Activated B cell treated with CpG ODN at 0.5 μM for 24 hours (primary cell): Measurements from ENCODE around the gene SRM. TPM values are rescaled to one million over a fixed set of nuclear protein-coding genes. Genes with fewer than 3 reads are reported as not detected.

Experiments used
- ATAC-seq: fragments of 200-7000 bp; cut with Tn5 transposase; one replicate; pipeline ENCODE4 v1.10.0; 2021; ENCODE audit warnings: low read depth, mild to moderate bottlenecking, moderate library complexity
- CTCF ChIA-PET: fragments of 350-600 bp; sonication (Branson Sonifier 250); formaldehyde crosslinking; loops from one replicate; lab custom pipeline; 2021; ENCODE audit warnings: antibody characterized with exemption; lab: Charles Lee
- POLR2A ChIA-PET: fragments of 350-600 bp; sonication (Branson Sonifier 250); formaldehyde crosslinking; loops from one replicate; lab custom pipeline; 2021; ENCODE audit warnings: antibody characterized with exemption; lab: Charles Lee
- DNase-seq: peaks from one replicate; pipeline ENCODE4 v3.0.0; 2022
- H3K27ac Mint-ChIP-seq: one replicate; pipeline ENCODE4 v1.8.0; 2020; ENCODE audit warnings: mixed read lengths
- H3K27me3 Mint-ChIP-seq: one replicate; pipeline ENCODE4 v1.8.0; 2021; ENCODE audit warnings: mixed read lengths
- H3K36me3 Mint-ChIP-seq: one replicate; pipeline ENCODE4 v1.8.0; 2021; ENCODE audit warnings: low read depth, mixed read lengths
- H3K4me1 Mint-ChIP-seq: one replicate; pipeline ENCODE4 v1.8.0; 2021; ENCODE audit warnings: mixed read lengths
- H3K4me3 Mint-ChIP-seq: one replicate; pipeline ENCODE4 v1.8.0; 2020; ENCODE audit warnings: mild to moderate bottlenecking, mixed read lengths
- H3K9me3 Mint-ChIP-seq: one replicate; pipeline ENCODE4 v1.8.0; 2020; ENCODE audit warnings: mixed read lengths
- CTCF ChIP-seq: fragments of 200-600 bp; IDR thresholded peaks from one replicate; pipeline ENCODE4 v1.8.0; 2022; ENCODE audit warnings: antibody characterized with exemption, mild to moderate bottlenecking
- intact Hi-C: fragments of 100-400 bp; cut with micrococcal nuclease; formaldehyde crosslinking; loops from one replicate; pipeline ENCODE4 v1.15.1; 2024
- total RNA-seq: library from RNA; stranded (reverse); gene quantifications from 2 replicates; pipeline ENCODE4 v1.2.3, GENCODE V29; 2022

The SRM gene
- total RNA-seq, 1 donor from 2014 or later, result 106 TPM

- Mint-ChIP-seq H3K36me3 (peaks cover 27% of the 10 kb centered on the region), H3K9me3 (no peaks in the 10 kb centered on the region), H3K27me3 (no peaks in the 10 kb centered on the region), H3K4me1 (peaks cover 18% of the 10 kb centered on the region), H3K27ac (no peak overlapping the region), H3K4me3 (peak overlapping the region; percentile 86)
- DNase-seq (no peak), ATAC-seq (no peak)
- ChIA-PET CTCF (interaction anchor here (0.7 kb wide), 1 partner anchor 20 kb away, joined by 4 read pairs; no protein-coding TSS in a partner anchor), POLR2A (interaction anchor here (0.5 to 1.0 kb wide), 2 partner anchors 896 to 1322 kb away, joined by 4 to 10 read pairs; no protein-coding TSS in a partner anchor)
- TF ChIP-seq CTCF, result no peak
- intact Hi-C loops, result loop anchor here (5.0 kb wide), 1 partner anchor 679 kb away; the partner anchor contains the start of gene AGTRAP
Observed at GRCh38 chr1:11058026-11058425, 1.8 kb downstream of the SRM start.

- H3K27me3 Mint-ChIP-seq, result no peaks in the 10 kb centered on the region
- no peak overlapping the region for H3K27ac Mint-ChIP-seq
- H3K9me3 Mint-ChIP-seq, result no peaks in the 10 kb centered on the region
- peaks cover 19% of the 10 kb centered on the region for H3K4me1 Mint-ChIP-seq
- ChIA-PET POLR2A (interaction anchor here (1.0 kb wide), 1 partner anchor 1322 kb away, joined by 4 read pairs; no protein-coding TSS in a partner anchor), CTCF (no interaction called here)
- intact Hi-C loops, result loop anchor here (5.0 kb wide), 1 partner anchor 680 kb away; the partner anchor contains the start of gene AGTRAP
- ATAC-seq, result no peak
- TF ChIP-seq CTCF, result no peak
- H3K4me3 Mint-ChIP-seq, result peak overlapping the region; percentile 48
- no peak for DNase-seq
- H3K36me3 Mint-ChIP-seq, result peaks cover 27% of the 10 kb centered on the region
Observed at GRCh38 chr1:11057477-11057876, 2.3 kb downstream of the SRM start.

- no peak for DNase-seq
- no peak for TF ChIP-seq CTCF
- ChIA-PET CTCF (no interaction called here), POLR2A (no interaction called here)
- Mint-ChIP-seq H3K36me3 (peaks cover 27% of the 10 kb centered on the region), H3K9me3 (no peaks in the 10 kb centered on the region), H3K4me1 (peaks cover 25% of the 10 kb centered on the region), H3K27me3 (no peaks in the 10 kb centered on the region), H3K27ac (no peak overlapping the region), H3K4me3 (no peak overlapping the region)
- intact Hi-C loops, result loop anchor here (5.0 kb wide), 1 partner anchor 681 kb away; the partner anchor contains the start of gene AGTRAP
- ATAC-seq, result no peak
Observed at GRCh38 chr1:11056504-11056903, 3.3 kb downstream of the SRM start.

- ChIA-PET POLR2A (no interaction called here), CTCF (no interaction called here)
- TF ChIP-seq CTCF, result no peak
- ATAC-seq (no peak), DNase-seq (no peak)
- Mint-ChIP-seq H3K4me1 (peaks cover 24% of the 10 kb centered on the region), H3K27me3 (no peaks in the 10 kb centered on the region), H3K4me3 (no peak overlapping the region), H3K9me3 (no peaks in the 10 kb centered on the region), H3K36me3 (peaks cover 27% of the 10 kb centered on the region), H3K27ac (no peak overlapping the region)
- intact Hi-C loops, result loop anchor here (5.0 kb wide), 1 partner anchor 682 kb away; the partner anchor contains the start of gene AGTRAP
Observed at GRCh38 chr1:11055676-11056075, 4.1 kb downstream of the SRM start.

GRCh38 chr1:11054666-11055065, 5.2 kb downstream of the SRM start:
- Mint-ChIP-seq H3K4me1 (peaks cover 21% of the 10 kb centered on the region), H3K27ac (no peak overlapping the region), H3K27me3 (no peaks in the 10 kb centered on the region), H3K9me3 (no peaks in the 10 kb centered on the region), H3K4me3 (no peak overlapping the region), H3K36me3 (peaks cover 24% of the 10 kb centered on the region)
- ChIA-PET CTCF (no interaction called here), POLR2A (no interaction called here)
- DNase-seq (no peak), ATAC-seq (no peak)
- TF ChIP-seq CTCF, result no peak
- intact Hi-C loops, result loop anchor here (5.0 kb wide), 1 partner anchor 683 kb away; the partner anchor contains the start of gene AGTRAP
